NCI-H526 (cell line): ENCODE data around the gene RGCC.
A peak's percentile ranks its signal among the peaks of the same experiment; 100 is the strongest.

Source experiments
- DNase-seq, 2 experiments: peaks; one replicate each; lab custom pipeline; 2025; lab: John Stamatoyannopoulos, UW

RGCC gene

DNA sequence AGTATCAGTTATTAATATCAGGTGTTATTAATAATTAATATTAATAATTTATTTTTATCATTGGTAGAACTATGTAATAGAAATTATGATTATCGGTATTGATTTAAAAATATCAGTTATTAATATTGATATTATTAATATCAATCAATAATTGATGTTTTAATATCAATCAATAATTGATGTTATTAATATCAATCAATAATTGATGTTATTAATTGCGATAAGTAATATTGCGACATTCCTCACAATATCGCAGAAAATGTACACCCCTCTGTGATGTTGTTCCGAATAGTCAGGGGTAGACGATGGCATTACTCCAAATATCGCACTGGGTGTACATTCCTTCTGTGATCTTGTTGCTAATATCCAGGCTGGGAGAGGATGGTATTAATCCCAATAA, 3.7 kb upstream of the RGCC start:
- no peak for DNase-seq

DNA sequence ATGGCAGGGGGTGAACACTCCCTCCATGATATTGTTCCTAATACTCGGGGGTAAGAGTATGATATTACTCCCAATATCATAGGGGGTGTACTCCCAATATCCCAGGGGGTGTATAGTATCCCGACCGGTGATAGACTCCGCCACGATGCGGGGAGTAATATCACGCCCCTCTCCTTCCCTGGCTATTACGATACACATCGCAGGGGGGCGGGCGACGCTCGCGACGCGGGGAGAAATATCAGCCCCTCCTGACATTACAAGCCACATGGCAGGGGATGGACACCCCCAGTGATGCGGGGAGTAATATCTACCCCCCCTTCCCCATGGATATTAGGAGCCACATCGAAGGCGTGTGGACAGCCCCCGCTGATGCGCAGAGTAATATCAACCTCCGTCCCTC, 3.2 kb upstream of the RGCC start:
- DNase-seq, result no peak

GRCh38 chr13:41455725-41456419, 1.5 kb upstream of the RGCC start:
- peak; percentile 34 to 43 for DNase-seq

DNA sequence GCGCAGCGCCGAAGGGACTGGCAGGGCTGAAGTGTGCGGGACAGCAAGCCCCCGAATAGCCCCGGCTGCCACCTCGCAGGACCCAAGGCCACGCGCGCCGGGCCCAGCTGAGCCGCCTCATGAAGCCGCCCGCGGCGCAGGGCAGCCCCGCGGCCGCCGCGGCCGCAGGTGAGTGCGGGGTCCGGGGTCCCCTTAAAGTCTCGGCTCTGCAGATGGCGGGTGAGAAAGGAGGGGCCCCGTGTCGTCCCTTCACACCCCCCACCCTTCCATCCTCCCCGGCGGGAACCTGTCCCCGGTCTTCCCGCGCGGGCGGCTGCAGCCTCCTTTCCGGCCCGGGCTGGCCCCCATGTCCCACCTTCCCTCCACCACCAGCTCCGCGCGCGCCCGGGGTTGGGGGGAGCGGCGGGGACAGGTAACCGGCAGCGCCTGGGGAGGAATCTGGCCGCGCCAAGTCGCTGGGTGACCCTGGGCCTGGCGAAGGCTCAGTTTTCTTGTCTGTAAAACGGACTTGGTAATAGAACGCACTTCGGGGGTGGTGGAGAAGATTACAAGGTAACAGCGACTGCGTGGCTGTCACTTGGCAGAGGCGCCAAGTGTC, 338 bp downstream of the RGCC start:
- peak in 1 of 2 experiments; percentile 62 for DNase-seq

GRCh38 chr13:41458187-41458760, 924 bp downstream of the RGCC start:
- DNase-seq, result peak in 1 of 2 experiments; percentile 57

DNA sequence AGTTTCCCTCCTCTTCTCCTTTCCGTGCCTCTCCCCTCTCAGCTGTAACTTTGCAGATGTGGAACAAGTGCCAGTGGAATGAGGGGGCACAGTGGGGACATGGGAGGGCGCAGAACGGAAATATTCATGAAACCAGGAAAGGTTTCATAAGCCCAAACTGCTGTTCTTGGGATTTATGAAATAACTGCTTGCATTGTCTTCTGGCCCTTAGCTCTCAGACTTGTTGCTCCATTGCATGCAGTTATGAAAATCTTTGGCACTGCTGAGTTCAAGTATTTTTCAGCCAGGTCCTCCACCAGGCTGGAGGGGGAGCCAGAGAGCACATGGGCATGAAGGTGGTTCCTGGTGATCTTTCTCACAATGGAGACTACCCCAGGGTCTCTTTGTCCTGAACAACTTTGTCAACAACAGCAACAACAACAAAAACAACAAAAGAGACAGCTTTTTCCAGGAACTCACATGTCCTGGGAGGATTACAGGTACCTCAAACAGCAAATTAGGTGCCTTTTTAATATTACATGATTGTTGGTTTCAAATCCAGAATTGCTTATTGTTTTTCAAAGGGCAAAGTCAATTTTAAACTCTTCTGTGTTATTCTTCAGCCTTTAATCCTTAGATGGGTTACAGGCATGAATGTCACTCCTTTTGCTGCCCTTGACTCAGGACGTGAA, 1.5 kb downstream of the RGCC start:
- DNase-seq, result peak in 1 of 2 experiments; percentile 38

- DNase-seq, result no peak
Measured at GRCh38 chr13:41459432-41460073, 2.2 kb downstream of the RGCC start.

DNA sequence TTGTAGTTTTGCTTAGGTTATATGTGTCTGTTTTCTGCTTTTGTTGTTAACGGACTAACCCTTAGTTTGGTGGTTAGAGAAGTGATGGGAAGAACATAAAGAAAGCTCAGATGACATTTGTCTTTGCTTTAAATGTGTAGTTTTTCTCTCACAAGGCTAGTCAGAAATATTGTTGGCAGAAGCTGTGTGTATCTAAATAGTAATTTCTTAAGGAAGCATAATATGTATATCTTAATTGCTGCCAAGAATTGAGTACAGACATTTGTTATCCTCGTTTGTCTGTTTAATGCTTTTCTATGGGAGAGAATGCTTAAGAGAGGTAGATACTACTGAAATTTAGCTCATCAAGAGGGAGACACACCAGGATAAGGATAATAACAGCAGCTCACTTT, 2.7 kb downstream of the RGCC start:
- no peak for DNase-seq

DNA sequence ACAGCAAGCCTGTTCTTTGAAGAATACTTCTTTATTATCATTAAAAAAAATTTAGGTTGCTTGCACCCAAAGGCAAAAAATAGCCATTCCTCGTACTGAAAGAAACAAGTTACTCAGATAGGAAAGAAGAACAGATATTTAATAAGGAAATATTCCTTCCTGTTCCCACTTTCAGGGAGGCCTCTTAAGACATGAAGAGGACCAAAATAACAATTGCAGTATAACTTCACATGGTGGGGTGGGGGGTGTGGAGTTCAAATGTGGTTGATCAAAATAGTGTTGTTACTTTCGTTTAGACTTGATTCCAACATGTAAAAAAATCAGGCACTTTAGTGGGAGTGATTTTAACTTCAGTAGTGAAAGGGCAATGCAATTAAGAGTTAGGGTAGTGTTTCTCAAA, 3.6 kb downstream of the RGCC start:
- no peak for DNase-seq

DNA sequence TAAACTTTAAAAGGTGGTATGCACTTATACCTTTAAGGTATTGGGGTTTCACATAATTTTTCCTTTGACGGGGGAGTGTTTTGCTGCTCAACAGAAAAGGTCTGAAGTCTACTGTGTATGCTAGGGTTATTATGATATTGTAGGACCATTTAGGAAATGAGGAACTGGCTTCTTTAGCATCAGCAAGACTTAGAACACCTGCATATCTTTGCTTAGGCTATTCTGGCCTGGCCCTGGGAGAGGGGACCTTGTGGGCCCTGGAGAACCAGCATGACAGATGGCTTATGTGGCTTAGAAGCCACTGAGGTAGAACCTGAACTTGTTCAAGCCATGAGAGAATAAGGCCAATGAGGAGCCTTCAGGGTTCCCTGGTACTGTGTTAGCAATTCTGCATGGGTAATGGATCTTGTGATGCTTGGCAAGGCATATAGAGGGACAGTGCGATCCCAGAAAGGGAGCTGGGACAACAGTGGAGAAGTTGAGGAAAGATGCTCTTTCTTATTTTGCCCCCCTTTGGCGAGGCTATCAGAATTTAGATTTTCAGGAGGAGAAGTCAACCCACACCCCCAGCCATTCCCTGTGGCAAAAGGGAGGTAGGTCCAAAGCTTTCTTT, 4.3 kb downstream of the RGCC start:
- DNase-seq, result no peak

- DNase-seq, result no peak
Measured at GRCh38 chr13:41462427-41462826, 5.1 kb downstream of the RGCC start.

DNA sequence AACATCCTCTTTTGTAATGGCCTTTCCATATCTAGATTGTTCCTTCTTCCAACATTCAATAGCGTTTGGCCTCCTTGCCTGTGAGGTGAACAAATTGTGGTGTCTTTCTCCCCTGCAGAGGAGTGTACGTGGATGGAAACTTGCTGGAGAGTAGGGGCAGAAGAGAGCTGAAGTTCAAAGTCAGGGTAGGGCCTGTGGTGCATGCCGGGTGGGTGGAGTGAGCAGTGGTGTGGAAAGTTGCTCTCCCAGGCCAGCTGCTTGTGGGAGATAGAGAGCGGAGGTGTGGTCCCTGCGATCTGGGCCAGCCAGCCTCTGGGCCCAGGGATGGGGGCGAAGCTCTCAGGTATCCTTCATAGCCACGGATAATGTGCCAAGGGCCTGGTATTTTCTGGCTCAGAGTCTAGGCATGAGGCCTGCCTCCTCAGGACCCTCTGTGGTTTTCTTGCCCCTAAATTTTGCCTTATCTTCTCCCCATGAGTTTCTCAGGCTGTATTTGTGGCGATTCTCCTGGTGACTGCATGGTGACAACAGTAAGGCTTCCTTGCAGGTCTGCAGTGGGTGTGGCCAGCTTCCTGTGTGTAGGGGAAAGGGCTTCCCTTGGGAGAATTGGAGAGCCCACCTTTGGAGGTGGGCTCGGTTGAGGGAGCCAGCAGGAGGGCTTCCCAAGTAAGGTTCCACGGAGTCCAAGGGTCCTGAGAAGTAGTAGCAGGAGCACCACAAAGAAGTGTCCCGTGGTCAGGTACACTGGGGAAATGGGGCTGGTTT, 6.7 kb downstream of the RGCC start:
- DNase-seq, result no peak

GRCh38 chr13:41465241-41465847, 8.0 kb downstream of the RGCC start:
- DNase-seq, result no peak

GRCh38 chr13:41465898-41466320, 8.6 kb downstream of the RGCC start:
- no peak for DNase-seq

DNA sequence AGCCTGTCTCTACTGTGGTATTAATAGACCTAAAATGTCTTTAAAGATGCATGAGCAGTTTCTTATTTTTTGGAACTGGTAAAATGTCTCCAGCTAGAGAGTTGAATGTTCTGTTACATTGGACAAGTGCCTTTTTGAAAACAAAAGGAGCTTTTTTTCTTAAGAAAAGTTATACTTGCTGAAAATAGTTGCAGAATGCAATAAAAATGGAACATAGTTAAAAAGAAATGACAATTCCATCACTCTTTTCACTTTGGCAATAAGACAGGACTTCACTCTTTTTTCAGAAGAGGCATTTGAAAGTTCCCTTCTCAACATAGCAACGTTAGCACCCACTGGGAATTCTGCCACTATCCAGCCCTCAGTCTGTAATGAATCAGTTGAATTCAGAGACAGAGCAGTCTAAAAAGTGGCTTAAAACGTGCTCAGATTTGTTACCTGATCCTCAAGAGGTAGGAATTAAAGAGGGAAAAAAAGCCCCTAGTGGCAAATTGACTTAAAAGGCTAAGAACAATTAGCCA, 10.1 kb downstream of the RGCC start:
- DNase-seq, result no peak

- no peak for DNase-seq
Measured at GRCh38 chr13:41468631-41469030, 11.3 kb downstream of the RGCC start.

GRCh38 chr13:41470196-41470595, 12.8 kb downstream of the RGCC start:
- DNase-seq, result no peak

DNA sequence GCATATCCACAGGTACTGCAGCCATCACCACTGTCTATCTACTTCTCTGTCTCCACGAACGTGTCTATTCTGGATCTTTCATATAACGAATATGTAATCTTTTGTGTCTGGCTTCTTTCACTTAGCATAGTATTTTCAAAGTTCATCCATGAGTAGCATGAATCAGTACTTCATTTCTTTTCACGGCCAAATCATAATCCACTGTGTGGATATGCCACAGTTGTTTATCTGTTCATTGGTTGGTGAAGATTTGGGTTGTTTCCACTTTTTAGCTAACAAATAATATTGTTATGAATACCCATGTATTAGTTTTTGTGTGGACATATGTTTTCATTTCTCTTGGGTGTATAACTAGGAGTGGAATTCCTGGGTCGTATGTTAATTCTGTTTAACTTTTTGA, 14.4 kb downstream of the RGCC start:
- DNase-seq, result no peak

DNA sequence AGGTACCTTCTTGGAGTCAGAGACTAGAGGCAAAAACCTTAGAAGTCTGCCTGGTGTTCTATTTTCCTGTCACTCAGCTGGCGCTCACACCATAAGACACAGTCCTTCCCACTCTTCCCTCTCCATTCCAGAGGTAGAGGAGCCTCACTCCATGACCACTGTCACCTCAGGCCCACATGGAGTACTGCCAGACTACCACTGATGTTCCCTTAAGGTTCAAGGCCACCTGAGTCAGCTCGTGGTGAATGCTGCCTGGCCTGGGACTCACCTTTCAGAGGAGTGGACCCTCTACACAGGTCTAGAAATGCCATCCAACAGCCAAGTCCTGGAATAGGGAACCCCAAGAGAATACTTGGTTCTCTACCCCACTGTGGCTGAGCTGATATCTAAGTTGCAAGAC, 29.9 kb downstream of the RGCC start:
- DNase-seq, result no peak

GRCh38 chr13:41488124-41488523, 30.8 kb downstream of the RGCC start:
- DNase-seq, result no peak
